ENCODE results near the gene NPL. TPM values are rescaled to one million over a fixed set of nuclear protein-coding genes. Genes with fewer than 3 reads are reported as not detected.

NPL gene
- total and polyA plus RNA-seq, 2 of the 13 experiments (the other 11 are each of a cell fraction or from before 2014, with no cell fraction given) = 0.03 to 0.04 TPM

DNA sequence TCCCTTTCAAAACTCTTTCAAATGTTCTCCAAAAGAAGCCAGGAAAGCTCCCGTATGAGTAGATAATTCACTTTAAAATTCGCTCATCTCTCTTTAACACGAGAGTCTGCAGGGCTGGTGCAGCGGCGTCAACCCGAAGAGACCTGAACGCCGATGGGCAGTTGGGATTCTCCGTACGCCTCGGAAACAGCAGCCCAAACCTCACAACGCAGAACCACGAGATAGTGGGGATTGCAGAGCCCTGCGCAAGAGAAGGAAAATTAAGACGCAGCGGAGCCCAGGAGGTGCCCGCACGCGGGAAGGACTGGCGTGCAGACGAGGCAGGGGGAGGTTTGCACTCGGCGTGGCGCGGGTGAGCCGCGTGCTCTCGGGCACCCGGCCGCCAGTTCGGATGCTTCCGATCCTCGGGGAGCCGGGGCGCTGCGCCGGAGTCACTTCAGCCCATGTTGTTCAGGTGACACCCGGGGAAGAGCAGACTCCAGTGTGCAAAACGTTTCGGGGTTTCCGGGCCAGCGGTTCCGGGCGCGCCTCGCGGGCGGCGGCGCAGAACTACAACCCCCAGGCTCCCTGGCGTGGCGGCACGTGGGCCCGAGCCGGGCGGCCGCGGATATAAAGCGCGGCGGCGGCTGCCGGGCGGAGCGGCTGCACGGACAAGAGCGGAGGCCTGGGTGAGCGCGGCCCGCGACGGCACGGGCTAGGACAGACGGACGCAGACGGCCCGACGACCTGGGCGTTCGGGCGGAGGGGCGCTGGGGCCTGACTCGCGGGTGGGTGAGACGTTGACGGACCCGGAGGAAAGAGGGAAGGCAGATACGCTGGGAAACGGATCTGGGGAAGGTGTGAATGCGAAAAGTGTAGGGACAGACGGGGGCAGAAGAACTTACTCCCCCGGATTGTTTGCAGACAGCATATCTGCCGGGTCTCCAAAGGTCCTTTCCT lies at the start of gene NPL (continued):
- TF ChIP-seq, protein P1, sequence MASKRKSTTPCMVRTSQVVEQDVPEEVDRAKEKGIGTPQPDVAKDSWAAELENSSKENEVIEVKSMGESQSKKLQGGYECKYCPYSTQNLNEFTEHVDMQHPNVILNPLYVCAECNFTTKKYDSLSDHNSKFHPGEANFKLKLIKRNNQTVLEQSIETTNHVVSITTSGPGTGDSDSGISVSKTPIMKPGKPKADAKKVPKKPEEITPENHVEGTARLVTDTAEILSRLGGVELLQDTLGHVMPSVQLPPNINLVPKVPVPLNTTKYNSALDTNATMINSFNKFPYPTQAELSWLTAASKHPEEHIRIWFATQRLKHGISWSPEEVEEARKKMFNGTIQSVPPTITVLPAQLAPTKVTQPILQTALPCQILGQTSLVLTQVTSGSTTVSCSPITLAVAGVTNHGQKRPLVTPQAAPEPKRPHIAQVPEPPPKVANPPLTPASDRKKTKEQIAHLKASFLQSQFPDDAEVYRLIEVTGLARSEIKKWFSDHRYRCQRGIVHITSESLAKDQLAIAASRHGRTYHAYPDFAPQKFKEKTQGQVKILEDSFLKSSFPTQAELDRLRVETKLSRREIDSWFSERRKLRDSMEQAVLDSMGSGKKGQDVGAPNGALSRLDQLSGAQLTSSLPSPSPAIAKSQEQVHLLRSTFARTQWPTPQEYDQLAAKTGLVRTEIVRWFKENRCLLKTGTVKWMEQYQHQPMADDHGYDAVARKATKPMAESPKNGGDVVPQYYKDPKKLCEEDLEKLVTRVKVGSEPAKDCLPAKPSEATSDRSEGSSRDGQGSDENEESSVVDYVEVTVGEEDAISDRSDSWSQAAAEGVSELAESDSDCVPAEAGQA (IDR thresholded peaks at IDR 0.05; ENCODE audit: low read depth) = no peak
- TF ChIP-seq, protein P1 (CRISPR knock-in tag; IDR thresholded peaks at IDR 0.05; ENCODE audit: borderline replicate concordance) = 0 out of 2 replicates have a peak, but pooled peaks have one; percentile 55
- TF ChIP-seq NRL (CRISPR knock-in tag; IDR thresholded peaks at IDR 0.05; ENCODE audit: borderline replicate concordance) = peak; percentile 50; the same call in 1 of the 2 replicates
- peak; percentile 97 for TF ChIP-seq THAP11 (CRISPR knock-in tag; IDR thresholded peaks at IDR 0.05)
- TF ChIP-seq RORA (CRISPR knock-in tag; IDR thresholded peaks at IDR 0.05) = no peak
- peak; percentile 61; the same call in 1 of the 2 replicates for TF ChIP-seq TOPORS (CRISPR knock-in tag; IDR thresholded peaks at IDR 0.05)
- peak; percentile 35; the same call in 1 of the 2 replicates for TF ChIP-seq SUZ12 (IDR thresholded peaks at IDR 0.05; ENCODE audit: low read depth, low read length)
- TF ChIP-seq DR1 (CRISPR knock-in tag; IDR thresholded peaks at IDR 0.05) = peak; percentile 85
- no peak for TF ChIP-seq FOXA1 (IDR thresholded peaks at IDR 0.05)
- TF ChIP-seq FOXA1 (CRISPR knock-in tag; IDR thresholded peaks at IDR 0.05) = no peak
- no peak for TF ChIP-seq MEF2D (CRISPR knock-in tag; IDR thresholded peaks at IDR 0.05)
- 0 out of 2 replicates have a peak, but pooled peaks have one; percentile 59 for TF ChIP-seq ZNF891 (CRISPR knock-in tag; IDR thresholded peaks at IDR 0.05)
- TF ChIP-seq ZNF709 (CRISPR knock-in tag; IDR thresholded peaks at IDR 0.05) = peak; percentile 69; the same call in 1 of the 2 replicates
- TF ChIP-seq NFYB (CRISPR knock-in tag; IDR thresholded peaks at IDR 0.05) = no peak
- no peak for TF ChIP-seq REXO4 (CRISPR knock-in tag; IDR thresholded peaks at IDR 0.05; ENCODE audit: borderline replicate concordance)
- TF ChIP-seq, protein P2, sequence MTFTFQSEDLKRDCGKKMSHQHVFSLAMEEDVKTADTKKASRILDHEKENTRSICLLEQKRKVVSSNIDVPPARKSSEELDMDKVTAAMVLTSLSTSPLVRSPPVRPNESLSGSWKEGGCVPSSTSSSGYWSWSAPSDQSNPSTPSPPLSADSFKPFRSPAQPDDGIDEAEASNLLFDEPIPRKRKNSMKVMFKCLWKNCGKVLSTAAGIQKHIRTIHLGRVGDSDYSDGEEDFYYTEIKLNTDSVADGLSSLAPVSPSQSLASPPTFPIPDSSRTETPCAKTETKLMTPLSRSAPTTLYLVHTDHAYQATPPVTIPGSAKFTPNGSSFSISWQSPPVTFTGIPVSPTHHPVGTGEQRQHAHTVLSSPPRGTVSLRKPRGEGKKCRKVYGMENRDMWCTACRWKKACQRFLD (CRISPR knock-in tag; IDR thresholded peaks at IDR 0.05; ENCODE audit: borderline replicate concordance) = peak; percentile 72; the same call in 1 of the 2 replicates
- TF ChIP-seq, protein P3, sequence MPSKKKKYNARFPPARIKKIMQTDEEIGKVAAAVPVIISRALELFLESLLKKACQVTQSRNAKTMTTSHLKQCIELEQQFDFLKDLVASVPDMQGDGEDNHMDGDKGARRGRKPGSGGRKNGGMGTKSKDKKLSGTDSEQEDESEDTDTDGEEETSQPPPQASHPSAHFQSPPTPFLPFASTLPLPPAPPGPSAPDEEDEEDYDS (CRISPR knock-in tag; IDR thresholded peaks at IDR 0.05) = peak; percentile 28; the same call in 1 of the 2 replicates
- peak; percentile 34; the same call in 1 of the 2 replicates for TF ChIP-seq HOXA3 (CRISPR knock-in tag; IDR thresholded peaks at IDR 0.05)

Data from HepG2 (cell line).